Measurements from ENCODE around the gene TEX12.

DNA sequence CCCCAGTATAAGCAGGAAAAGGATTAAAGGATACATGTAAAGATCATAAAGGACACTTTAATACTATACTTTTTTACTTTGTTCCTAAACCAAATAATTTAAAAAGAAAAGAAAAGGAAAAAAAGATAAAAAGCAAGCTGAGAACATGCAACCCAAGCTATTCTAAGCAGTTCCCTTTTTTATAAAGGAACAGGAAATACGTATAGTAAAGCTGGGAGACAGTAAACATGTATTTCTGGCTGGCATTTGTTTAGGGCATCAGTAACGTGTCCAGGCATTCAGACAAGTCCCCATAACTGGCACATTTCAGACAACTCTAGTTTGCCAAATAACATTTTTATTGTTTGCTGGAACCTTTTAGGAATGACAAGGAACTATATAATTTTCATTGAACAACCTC lies 33.1 kb downstream of the TEX12 start:
- no peak for TF ChIP-seq CTCF (IDR thresholded peaks at IDR 0.05)
- no peak for TF ChIP-seq POLR2A (IDR thresholded peaks at IDR 0.05)

Data from Peyer's patch (tissue), 4 donors.